ENCODE data around the gene KCNK3.
"Not testable (repeated sequence)": the region's sequence is repeated elsewhere in the genome, so short reads cannot be mapped to it uniquely, and the experiment has no call there.

Gene KCNK3

GRCh38 chr2:26692279-26692896 is at the start of gene KCNK3:
KCNK3 (plus strand) TSS chr2:26692722; CDS start chr2:26692876, 154 bp downstream.
- no peak for DNase-seq

- DNase-seq = no peak
Measured at GRCh38 chr2:26644188-26644835, 48.2 kb upstream of the KCNK3 start.

GRCh38 chr2:26645762-26646161 is 46.8 kb upstream of the KCNK3 start:
- DNase-seq = no peak

GRCh38 chr2:26646986-26647672 is 45.4 kb upstream of the KCNK3 start:
- DNase-seq = no peak

GRCh38 chr2:26647981-26648380 is 44.5 kb upstream of the KCNK3 start:
- DNase-seq = no peak

GRCh38 chr2:26648516-26648915 is 44.0 kb upstream of the KCNK3 start:
- DNase-seq = no peak

- no peak for DNase-seq
Measured at GRCh38 chr2:26649322-26649721, 43.2 kb upstream of the KCNK3 start.

GRCh38 chr2:26649992-26650712 is 42.4 kb upstream of the KCNK3 start:
- DNase-seq = no peak

GRCh38 chr2:26650713-26651469 is 41.6 kb upstream of the KCNK3 start:
- DNase-seq = no peak

- DNase-seq = no peak
Measured at GRCh38 chr2:26651470-26651771, 41.1 kb upstream of the KCNK3 start.

GRCh38 chr2:26651799-26652198 is 40.7 kb upstream of the KCNK3 start:
- no peak for DNase-seq

- no peak for DNase-seq
Measured at GRCh38 chr2:26652361-26653041, 40.0 kb upstream of the KCNK3 start.

- no peak for DNase-seq
Measured at GRCh38 chr2:26653207-26654060, 39.1 kb upstream of the KCNK3 start.

GRCh38 chr2:26654061-26654340 is 38.5 kb upstream of the KCNK3 start:
- no peak for DNase-seq

- DNase-seq = not testable (repeated sequence)
Measured at GRCh38 chr2:26655120-26655519, 37.4 kb upstream of the KCNK3 start.

- DNase-seq = no peak
Measured at GRCh38 chr2:26655611-26656195, 36.8 kb upstream of the KCNK3 start.

GRCh38 chr2:26657265-26657664 is 35.3 kb upstream of the KCNK3 start:
- no peak for DNase-seq

- no peak for DNase-seq
Measured at GRCh38 chr2:26658691-26659346, 33.7 kb upstream of the KCNK3 start.

GRCh38 chr2:26660363-26660962 is 32.1 kb upstream of the KCNK3 start:
- DNase-seq = no peak

- DNase-seq = not testable (repeated sequence)
Measured at GRCh38 chr2:26665296-26665695, 27.2 kb upstream of the KCNK3 start.

Data from GDM1 (cell line).